ENCODE data around the gene SET. TPM values are rescaled to one million over a fixed set of nuclear protein-coding genes. Genes with fewer than 3 reads are reported as not detected.

The SET gene
- total RNA-seq, 1 donor from 2014 or later, result 448 TPM

GRCh38 chr9:128706671-128707381, 17.8 kb downstream of the SET start:
- intact Hi-C loops (cut with micrococcal nuclease), result no loop called here

- intact Hi-C loops (cut with micrococcal nuclease), result no loop called here
Observed at GRCh38 chr9:128707446-128707845, 18.4 kb downstream of the SET start.

- intact Hi-C loops (cut with micrococcal nuclease), result no loop called here
Observed at GRCh38 chr9:128712451-128713410, 23.7 kb downstream of the SET start.

- intact Hi-C loops (cut with micrococcal nuclease), result no loop called here
Observed at GRCh38 chr9:128713411-128713780, 24.4 kb downstream of the SET start.

GRCh38 chr9:128713941-128714573, 25.0 kb downstream of the SET start:
- intact Hi-C loops (cut with micrococcal nuclease), result no loop called here

GRCh38 chr9:128714586-128715435, 25.8 kb downstream of the SET start:
- intact Hi-C loops (cut with micrococcal nuclease), result no loop called here

GRCh38 chr9:128715436-128715750, 26.4 kb downstream of the SET start:
- intact Hi-C loops (cut with micrococcal nuclease), result no loop called here

- intact Hi-C loops (cut with micrococcal nuclease), result no loop called here
Observed at GRCh38 chr9:128716581-128717254, 27.7 kb downstream of the SET start.

- intact Hi-C loops (cut with micrococcal nuclease), result no loop called here
Observed at GRCh38 chr9:128718047-128718446, 29.0 kb downstream of the SET start.

- intact Hi-C loops (cut with micrococcal nuclease), result no loop called here
Observed at GRCh38 chr9:128718475-128718874, 29.5 kb downstream of the SET start.

GRCh38 chr9:128719919-128720605, 31.0 kb downstream of the SET start:
- intact Hi-C loops (cut with micrococcal nuclease), result no loop called here

- intact Hi-C loops (cut with micrococcal nuclease), result no loop called here
Observed at GRCh38 chr9:128720841-128721486, 31.9 kb downstream of the SET start.

- intact Hi-C loops (cut with micrococcal nuclease), result no loop called here
Observed at GRCh38 chr9:128721487-128722010, 32.5 kb downstream of the SET start.

GRCh38 chr9:128722380-128723351, 33.6 kb downstream of the SET start:
- intact Hi-C loops (cut with micrococcal nuclease), result no loop called here

- intact Hi-C loops (cut with micrococcal nuclease), result no loop called here
Observed at GRCh38 chr9:128723352-128723865, 34.4 kb downstream of the SET start.

GRCh38 chr9:128723866-128724743, 35.1 kb downstream of the SET start, which contains the start of gene ZDHHC12:
Gene ZDHHC12, minus strand, starts transcription at chr9:128724127. Its CDS starts 34 bp downstream, at chr9:128724093.
- intact Hi-C loops (cut with micrococcal nuclease), result loop anchor here (1.0 to 2.0 kb wide), 17 partner anchors 21 to 596 kb away; partner anchors contain the start of genes DOLK, DYNC2I2, ENDOG and GOLGA2
